Neutrophil (primary cell): Measurements from ENCODE around the gene PIP5K1B.
A peak's percentile ranks its signal among the peaks of the same experiment; 100 is the strongest.

ENCODE experiments used
- H3K27ac ChIP-seq: fragments of 200-600 bp; sonication (generic); 2 replicates; pipeline ENCODE4 v1.5.1; 2016; ENCODE audit warnings: mild to moderate bottlenecking, moderate library complexity
- H3K27me3 ChIP-seq: fragments of 200-600 bp; sonication (generic); 2 replicates; pipeline ENCODE4 v1.6.0; 2016; ENCODE audit warnings: mild to moderate bottlenecking
- H3K36me3 ChIP-seq: fragments of 200-600 bp; sonication (generic); 2 replicates; pipeline ENCODE4 v1.5.1; 2017
- H3K4me1 ChIP-seq, 2 experiments: fragments of 200-600 bp in 1 of 2; sonication (generic) in 1 of 2; 1 replicate in 1 of 2; 2 replicates in 1 of 2; pipeline versions ENCODE4 v1.5.1 to v1.6.1; 2013 to 2016; ENCODE audit warnings: low read depth in 1 of 2, low read length in 1 of 2, mild to moderate bottlenecking in 1 of 2, moderate library complexity in 1 of 2; ENCODE audit not compliant: control insufficient read depth in 1 of 2, insufficient read depth in 1 of 2
- H3K4me3 ChIP-seq, 2 experiments: fragments of 200-600 bp in 1 of 2; sonication (generic) in 1 of 2; 1 replicate in 1 of 2; 2 replicates in 1 of 2; pipeline ENCODE4 v1.5.1; 2013 to 2016; ENCODE audit warnings: low read depth in 1 of 2, low read length in 1 of 2, mild to moderate bottlenecking in 1 of 2, moderate library complexity in 1 of 2
- H3K9me3 ChIP-seq: fragments of 200-600 bp; sonication (generic); 2 replicates; pipeline ENCODE4 v1.5.1; 2016
- CTCF ChIP-seq: fragments of 200-600 bp; sonication (generic); IDR thresholded peaks from 2 replicates; pipeline ENCODE4 v1.5.1; 2016; ENCODE audit warnings: antibody characterized with exemption

PIP5K1B gene

GRCh38 chr9:68779558-68780379, 74.7 kb downstream of the PIP5K1B start:
- Histone ChIP-seq H3K36me3 (no peaks in the 10 kb centered on the region), H3K9me3 (no peaks in the 10 kb centered on the region), H3K4me3 (peak overlapping the region; percentile 85 to 97), H3K4me1 (peaks cover 52 to 55% of the 10 kb centered on the region in 2 experiments), H3K27me3 (no peaks in the 10 kb centered on the region), H3K27ac (peak overlapping the region; percentile 94)
- TF ChIP-seq CTCF = no peak

- Histone ChIP-seq H3K4me1 (peaks cover 53 to 57% of the 10 kb centered on the region in 2 experiments), H3K36me3 (no peaks in the 10 kb centered on the region), H3K27ac (peak overlapping the region; percentile 94), H3K4me3 (peak overlapping the region; percentile 85 to 97), H3K9me3 (no peaks in the 10 kb centered on the region), H3K27me3 (no peaks in the 10 kb centered on the region)
- TF ChIP-seq CTCF = no peak
Measured at GRCh38 chr9:68780380-68780712, 75.3 kb downstream of the PIP5K1B start.

GRCh38 chr9:68780720-68781119, 75.7 kb downstream of the PIP5K1B start:
- Histone ChIP-seq H3K36me3 (no peaks in the 10 kb centered on the region), H3K4me1 (peaks cover 53 to 57% of the 10 kb centered on the region in 2 experiments), H3K27me3 (no peaks in the 10 kb centered on the region), H3K27ac (peak overlapping the region; percentile 94), H3K9me3 (no peaks in the 10 kb centered on the region), H3K4me3 (peak overlapping the region; percentile 85 to 97)
- no peak for TF ChIP-seq CTCF

- Histone ChIP-seq H3K36me3 (peaks cover 3% of the 10 kb centered on the region), H3K4me3 (no peak overlapping the region), H3K27me3 (no peaks in the 10 kb centered on the region), H3K4me1 (peaks cover 53 to 57% of the 10 kb centered on the region in 2 experiments), H3K9me3 (no peaks in the 10 kb centered on the region), H3K27ac (no peak overlapping the region)
- TF ChIP-seq CTCF = no peak
Measured at GRCh38 chr9:68781928-68782327, 76.9 kb downstream of the PIP5K1B start.

GRCh38 chr9:68782546-68782945, 77.5 kb downstream of the PIP5K1B start:
- Histone ChIP-seq H3K36me3 (peaks cover 5% of the 10 kb centered on the region), H3K9me3 (no peaks in the 10 kb centered on the region), H3K27me3 (no peaks in the 10 kb centered on the region), H3K4me1 (peaks cover 53 to 57% of the 10 kb centered on the region in 2 experiments), H3K27ac (no peak overlapping the region), H3K4me3 (no peak overlapping the region)
- no peak for TF ChIP-seq CTCF
